Esophagus squamous epithelium (tissue), 4 donors: ENCODE measurements around the gene S100A10.

Experiments
- CTCF ChIP-seq, 6 experiments: fragments of 450-650 bp in 4 of 6; fragments of 200-600 bp in 2 of 6; sonication (generic) in 2 of 6; IDR thresholded peaks; one replicate each; pipeline ENCODE4 v1.5.1; 2016 to 2019; ENCODE audit warnings: antibody characterized with exemption in 6 of 6, mild to moderate bottlenecking in 4 of 6, moderate library complexity in 4 of 6
- POLR2A ChIP-seq, 4 donors: fragments of 450-650 bp; IDR thresholded peaks; one replicate each; pipeline ENCODE4 v1.6.1; 2017; ENCODE audit warnings: antibody characterized with exemption in 4 of 4, mild to moderate bottlenecking in 4 of 4, moderate library complexity in 3 of 4

GRCh38 chr1:151942882-151943281 is 50.8 kb downstream of the S100A10 start:
- TF ChIP-seq POLR2A (IDR thresholded peaks at IDR 0.05) (no peak), CTCF (IDR thresholded peaks at IDR 0.05) (no peak)
